ENCODE results near the gene CDC42BPB.

CDC42BPB gene

GRCh38 chr14:102969060-102969791, 88.1 kb downstream of the CDC42BPB start:
- H3K27me3 ChIP-seq = no peaks in the 10 kb centered on the region
- H3K36me3 ChIP-seq = peaks cover 95 to 98% (median 98%) of the 10 kb centered on the region in 3 donors
- no peak for TF ChIP-seq CTCF (IDR thresholded peaks at IDR 0.05)
- H3K4me3 ChIP-seq = no peak overlapping the region
- no peak for DNase-seq
- no peaks in the 10 kb centered on the region for H3K4me1 ChIP-seq
- H3K27ac ChIP-seq = no peak overlapping the region
- no peaks in the 10 kb centered on the region for H3K9me3 ChIP-seq
- intact Hi-C loops (cut with DNase I; ENCODE audit: low total_unique reads) = no loop called here

GRCh38 chr14:102968306-102968705, 89.0 kb downstream of the CDC42BPB start:
- Histone ChIP-seq H3K36me3 (peaks cover 95 to 98% (median 98%) of the 10 kb centered on the region in 3 donors), H3K4me1 (no peaks in the 10 kb centered on the region), H3K4me3 (no peak overlapping the region), H3K27ac (no peak overlapping the region), H3K27me3 (no peaks in the 10 kb centered on the region), H3K9me3 (no peaks in the 10 kb centered on the region)
- no peak for TF ChIP-seq CTCF (IDR thresholded peaks at IDR 0.05)
- intact Hi-C loops (cut with DNase I; ENCODE audit: low total_unique reads) = no loop called here
- no peak for DNase-seq

- H3K4me1 ChIP-seq = no peaks in the 10 kb centered on the region
- H3K9me3 ChIP-seq = no peaks in the 10 kb centered on the region
- H3K4me3 ChIP-seq = no peak overlapping the region
- intact Hi-C loops (cut with DNase I; ENCODE audit: low total_unique reads) = no loop called here
- peaks cover 97 to 100% (median 99%) of the 10 kb centered on the region in 3 donors for H3K36me3 ChIP-seq
- peak in 1 of 2 donors; percentile 33 for DNase-seq
- no peak for TF ChIP-seq CTCF (IDR thresholded peaks at IDR 0.05)
- no peak overlapping the region for H3K27ac ChIP-seq
- no peaks in the 10 kb centered on the region for H3K27me3 ChIP-seq
Observed at GRCh38 chr14:102967506-102967795, 89.9 kb downstream of the CDC42BPB start.

- intact Hi-C loops (cut with DNase I; ENCODE audit: low total_unique reads) = no loop called here
- Histone ChIP-seq H3K4me3 (no peak overlapping the region), H3K9me3 (no peaks in the 10 kb centered on the region), H3K27me3 (no peaks in the 10 kb centered on the region), H3K4me1 (no peaks in the 10 kb centered on the region), H3K36me3 (peaks cover 99 to 100% (median 100%) of the 10 kb centered on the region in 3 donors), H3K27ac (no peak overlapping the region)
- no peak for TF ChIP-seq CTCF (IDR thresholded peaks at IDR 0.05)
- DNase-seq = no peak
Observed at GRCh38 chr14:102966681-102967505, 90.5 kb downstream of the CDC42BPB start.

- H3K4me3 ChIP-seq = no peak overlapping the region
- no peak for DNase-seq
- no peak overlapping the region for H3K27ac ChIP-seq
- no peaks in the 10 kb centered on the region for H3K9me3 ChIP-seq
- no peaks in the 10 kb centered on the region for H3K27me3 ChIP-seq
- intact Hi-C loops (cut with DNase I; ENCODE audit: low total_unique reads) = no loop called here
- no peaks in the 10 kb centered on the region for H3K4me1 ChIP-seq
- no peak for TF ChIP-seq CTCF (IDR thresholded peaks at IDR 0.05)
- H3K36me3 ChIP-seq = peaks cover 99 to 100% (median 100%) of the 10 kb centered on the region in 3 donors
Observed at GRCh38 chr14:102965971-102966655, 91.2 kb downstream of the CDC42BPB start.
